Immature natural killer cell (primary cell): ENCODE results near the gene FCRL1. TPM values are rescaled to one million over a fixed set of nuclear protein-coding genes. Genes with fewer than 3 reads are reported as not detected.
A peak's percentile ranks its signal among the peaks of the same experiment; 100 is the strongest.

Source experiments
- DNase-seq, 3 donors: peaks; one replicate each; pipeline ENCODE4 v3.0.0; 2022; ENCODE audit warnings: mixed read lengths in 1 of 3
- H3K27ac Mint-ChIP-seq, 6 donors: one replicate each; pipeline ENCODE4 v1.8.0; 2020; ENCODE audit warnings: mixed read lengths in 6 of 6, mild to moderate bottlenecking in 5 of 6, inconsistent platforms in 4 of 6, moderate library complexity in 3 of 6
- H3K27me3 Mint-ChIP-seq, 3 donors: one replicate each; pipeline ENCODE4 v1.8.0; 2020 to 2021; ENCODE audit warnings: low read depth in 3 of 3, mild to moderate bottlenecking in 3 of 3, mixed read lengths in 3 of 3, moderate library complexity in 3 of 3, inconsistent platforms in 1 of 3
- H3K36me3 Mint-ChIP-seq, 3 donors: one replicate each; pipeline ENCODE4 v1.8.0; 2020; ENCODE audit warnings: mixed read lengths in 3 of 3, inconsistent platforms in 2 of 3, mild to moderate bottlenecking in 2 of 3
- H3K4me1 Mint-ChIP-seq, 2 donors: one replicate each; pipeline ENCODE4 v1.8.0; 2020; ENCODE audit warnings: inconsistent platforms in 2 of 2, mild to moderate bottlenecking in 2 of 2, mixed read lengths in 2 of 2, moderate library complexity in 1 of 2
- H3K4me3 Mint-ChIP-seq, 5 donors: one replicate each; pipeline ENCODE4 v1.8.0; 2020; ENCODE audit warnings: mild to moderate bottlenecking in 5 of 5, mixed read lengths in 5 of 5, inconsistent platforms in 3 of 5, moderate library complexity in 3 of 5
- H3K9me3 Mint-ChIP-seq, 6 donors: one replicate each; pipeline ENCODE4 v1.8.0; 2020; ENCODE audit warnings: mild to moderate bottlenecking in 6 of 6, mixed read lengths in 6 of 6, inconsistent platforms in 4 of 6, moderate library complexity in 3 of 6
- polyA plus RNA-seq, 3 donors: library from polyadenylated mRNA; unstranded; fragments of 300-500 nt; fragmentation: Illumina TruSeq; gene quantifications; one replicate each; pipeline ENCODE4 v1.2.3, GENCODE V29; 2021

The FCRL1 gene, protein sequence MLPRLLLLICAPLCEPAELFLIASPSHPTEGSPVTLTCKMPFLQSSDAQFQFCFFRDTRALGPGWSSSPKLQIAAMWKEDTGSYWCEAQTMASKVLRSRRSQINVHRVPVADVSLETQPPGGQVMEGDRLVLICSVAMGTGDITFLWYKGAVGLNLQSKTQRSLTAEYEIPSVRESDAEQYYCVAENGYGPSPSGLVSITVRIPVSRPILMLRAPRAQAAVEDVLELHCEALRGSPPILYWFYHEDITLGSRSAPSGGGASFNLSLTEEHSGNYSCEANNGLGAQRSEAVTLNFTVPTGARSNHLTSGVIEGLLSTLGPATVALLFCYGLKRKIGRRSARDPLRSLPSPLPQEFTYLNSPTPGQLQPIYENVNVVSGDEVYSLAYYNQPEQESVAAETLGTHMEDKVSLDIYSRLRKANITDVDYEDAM
- polyA plus RNA-seq = under 1 TPM; 0.09 to 0.41 (median 0.39) TPM

GRCh38 chr1:157819896-157820295 lies at the start of gene FCRL1:
FCRL1 (minus strand) TSS chr1:157820120; CDS start chr1:157820037, 83 bp downstream.
- Mint-ChIP-seq H3K27ac (no peak within 1 kb of the TSS), H3K9me3 (peaks cover 0 to 6% (median 0%) of the 10 kb centered on the region in 6 donors), H3K4me1 (no peaks in the 10 kb centered on the region), H3K27me3 (peaks cover 3 to 7% (median 4%) of the 10 kb centered on the region in 3 donors), H3K4me3 (peak within 1 kb of the TSS in 1 of 5 donors; percentile 3), H3K36me3 (peaks cover 0 to 3% (median 0%) of the 10 kb centered on the region in 3 donors)
- peak in 1 of 3 donors; percentile 2 for DNase-seq

DNA sequence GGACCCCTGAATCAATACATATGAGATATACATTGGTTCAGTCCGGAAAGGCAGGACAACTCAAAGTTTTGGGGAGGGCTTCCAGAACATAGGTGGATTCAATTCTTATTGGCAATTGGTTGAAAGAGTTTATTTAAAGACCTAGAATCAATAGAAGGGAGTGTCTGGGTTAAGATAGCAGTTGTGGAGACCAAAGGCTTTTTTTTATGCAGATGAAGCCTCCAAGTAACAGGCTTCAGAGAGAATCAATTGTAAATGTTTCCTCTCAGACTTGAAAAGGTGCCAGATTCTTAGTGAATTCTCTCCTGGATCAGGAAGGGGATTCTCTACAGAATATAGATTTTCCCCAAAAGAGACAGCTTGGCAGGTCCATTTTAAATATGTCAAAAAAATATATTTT lies 48.7 kb upstream of the FCRL1 start:
- no peak for DNase-seq
- no peaks in the 10 kb centered on the region for H3K9me3 Mint-ChIP-seq
- H3K27ac Mint-ChIP-seq = no peak overlapping the region
- no peak overlapping the region for H3K4me3 Mint-ChIP-seq
- H3K36me3 Mint-ChIP-seq = no peaks in the 10 kb centered on the region
- no peaks in the 10 kb centered on the region for H3K4me1 Mint-ChIP-seq
- H3K27me3 Mint-ChIP-seq = peaks cover 0 to 3% (median 0%) of the 10 kb centered on the region in 3 donors

DNA sequence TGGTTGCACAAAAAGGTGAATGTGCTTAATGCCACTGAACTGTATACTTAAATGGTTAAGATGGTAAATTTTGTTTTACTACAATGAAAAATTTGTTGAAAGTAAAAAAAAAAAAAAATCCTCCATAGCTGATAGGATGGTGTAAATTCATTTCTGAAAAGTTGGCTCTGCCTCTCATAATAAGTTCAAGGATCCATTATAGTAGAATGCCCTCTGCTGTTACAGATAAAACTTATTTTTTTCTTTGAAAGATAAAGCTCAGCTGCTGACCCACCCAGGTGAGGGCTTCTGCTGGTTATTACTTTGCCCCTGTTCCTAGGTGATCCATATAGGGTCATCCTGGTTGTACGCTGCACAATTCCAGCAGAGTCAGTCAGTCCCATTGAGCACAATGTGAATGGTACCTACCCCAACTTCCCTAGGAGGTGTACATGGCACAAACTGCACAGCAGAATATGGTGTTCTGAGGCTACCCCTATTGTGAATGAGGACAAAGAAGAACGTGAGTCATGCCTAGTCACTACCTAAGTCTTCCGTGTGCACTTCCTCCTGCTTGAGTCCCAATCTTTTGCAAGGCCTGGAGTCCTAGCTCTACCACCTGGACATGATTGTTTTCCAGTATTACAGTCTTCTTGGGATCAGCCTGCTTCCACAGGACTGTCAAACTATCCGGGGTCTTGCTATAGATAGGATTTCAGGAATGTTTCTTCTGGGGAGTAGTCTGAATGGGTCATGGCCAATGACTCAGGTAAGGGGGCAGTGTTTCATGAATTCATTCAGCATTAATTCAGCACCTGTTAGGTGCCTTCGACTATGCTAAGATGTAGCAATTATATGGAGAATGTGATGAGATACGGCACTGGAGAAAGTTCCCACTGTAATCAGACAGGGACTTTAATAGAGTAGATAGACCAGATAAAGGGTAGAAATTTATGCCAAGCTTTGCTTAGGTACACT lies 42.5 kb upstream of the FCRL1 start:
- Mint-ChIP-seq H3K27me3 (peaks cover 0 to 3% (median 2%) of the 10 kb centered on the region in 3 donors), H3K36me3 (no peaks in the 10 kb centered on the region), H3K4me1 (no peaks in the 10 kb centered on the region), H3K9me3 (no peaks in the 10 kb centered on the region), H3K4me3 (no peak overlapping the region), H3K27ac (peak overlapping the region in 1 of 6 donors; percentile 25)
- no peak for DNase-seq

- Mint-ChIP-seq H3K4me1 (no peaks in the 10 kb centered on the region), H3K27ac (no peak overlapping the region), H3K4me3 (no peak overlapping the region), H3K27me3 (peaks cover 0 to 4% (median 0%) of the 10 kb centered on the region in 3 donors), H3K9me3 (no peaks in the 10 kb centered on the region), H3K36me3 (no peaks in the 10 kb centered on the region)
- DNase-seq = no peak
Observed at GRCh38 chr1:157856538-157856937, 36.6 kb upstream of the FCRL1 start.

- no peak for DNase-seq
- Mint-ChIP-seq H3K27ac (no peak overlapping the region), H3K27me3 (peaks cover 0 to 2% (median 0%) of the 10 kb centered on the region in 3 donors), H3K36me3 (no peaks in the 10 kb centered on the region), H3K9me3 (no peaks in the 10 kb centered on the region), H3K4me1 (no peaks in the 10 kb centered on the region), H3K4me3 (no peak overlapping the region)
Observed at GRCh38 chr1:157852476-157852875, 32.6 kb upstream of the FCRL1 start.

- no peaks in the 10 kb centered on the region for H3K36me3 Mint-ChIP-seq
- DNase-seq = no peak
- no peak overlapping the region for H3K4me3 Mint-ChIP-seq
- no peaks in the 10 kb centered on the region for H3K4me1 Mint-ChIP-seq
- H3K27ac Mint-ChIP-seq = peak overlapping the region in 3 of 6 donors; percentile 28 to 63 (median 29)
- H3K27me3 Mint-ChIP-seq = peaks cover 0 to 2% (median 0%) of the 10 kb centered on the region in 3 donors
- no peaks in the 10 kb centered on the region for H3K9me3 Mint-ChIP-seq
Observed at GRCh38 chr1:157849229-157849875, 29.4 kb upstream of the FCRL1 start.

GRCh38 chr1:157844089-157844830 lies 24.3 kb upstream of the FCRL1 start:
- no peak overlapping the region for H3K4me3 Mint-ChIP-seq
- DNase-seq = no peak
- H3K27me3 Mint-ChIP-seq = peaks cover 0 to 5% (median 2%) of the 10 kb centered on the region in 3 donors
- H3K4me1 Mint-ChIP-seq = no peaks in the 10 kb centered on the region
- H3K27ac Mint-ChIP-seq = no peak overlapping the region
- no peaks in the 10 kb centered on the region for H3K36me3 Mint-ChIP-seq
- H3K9me3 Mint-ChIP-seq = no peaks in the 10 kb centered on the region

GRCh38 chr1:157842939-157843338 lies 23.0 kb upstream of the FCRL1 start:
- H3K9me3 Mint-ChIP-seq = no peaks in the 10 kb centered on the region
- peaks cover 0 to 5% (median 2%) of the 10 kb centered on the region in 3 donors for H3K27me3 Mint-ChIP-seq
- no peak overlapping the region for H3K4me3 Mint-ChIP-seq
- H3K36me3 Mint-ChIP-seq = no peaks in the 10 kb centered on the region
- DNase-seq = no peak
- no peaks in the 10 kb centered on the region for H3K4me1 Mint-ChIP-seq
- no peak overlapping the region for H3K27ac Mint-ChIP-seq

- Mint-ChIP-seq H3K4me3 (no peak within 1 kb of the TSS), H3K36me3 (no peaks in the 10 kb centered on the region), H3K4me1 (no peaks in the 10 kb centered on the region), H3K9me3 (no peaks in the 10 kb centered on the region), H3K27me3 (peaks cover 0 to 5% (median 2%) of the 10 kb centered on the region in 3 donors), H3K27ac (no peak within 1 kb of the TSS)
- no peak for DNase-seq
Observed at GRCh38 chr1:157841708-157842107, 21.8 kb upstream of the FCRL1 start, which contains the start of gene CD5L. CD5L (minus strand) TSS chr1:157841808; CDS start chr1:157841701, 107 bp downstream.

GRCh38 chr1:157838966-157839365 lies 19.0 kb upstream of the FCRL1 start:
- Mint-ChIP-seq H3K4me1 (no peaks in the 10 kb centered on the region), H3K27ac (no peak overlapping the region), H3K4me3 (no peak overlapping the region), H3K27me3 (peaks cover 5% of the 10 kb centered on the region in 3 donors), H3K36me3 (no peaks in the 10 kb centered on the region), H3K9me3 (no peaks in the 10 kb centered on the region)
- no peak for DNase-seq

DNA sequence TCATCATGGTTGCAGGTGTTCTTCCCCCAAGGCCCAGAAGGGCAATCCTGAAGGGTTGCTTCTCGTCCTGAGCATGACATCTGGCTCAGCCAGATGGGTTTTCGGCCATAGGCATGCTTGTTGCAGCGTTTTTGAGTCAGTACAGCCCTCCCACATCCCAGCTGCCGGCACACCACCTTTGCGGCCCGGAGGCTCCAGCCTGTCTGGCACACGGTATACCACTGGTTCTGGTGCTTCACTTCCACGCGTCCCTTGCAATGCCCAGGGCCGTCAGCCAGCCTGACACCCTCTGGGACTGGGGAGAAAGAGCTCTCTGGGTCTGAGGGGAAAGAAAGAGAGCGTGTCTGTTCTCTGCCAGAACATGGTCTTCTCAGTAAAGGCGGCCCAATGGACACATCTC lies 14.5 kb upstream of the FCRL1 start:
- no peaks in the 10 kb centered on the region for H3K9me3 Mint-ChIP-seq
- no peak overlapping the region for H3K27ac Mint-ChIP-seq
- no peak for DNase-seq
- H3K27me3 Mint-ChIP-seq = peaks cover 0 to 8% (median 4%) of the 10 kb centered on the region in 3 donors
- H3K36me3 Mint-ChIP-seq = no peaks in the 10 kb centered on the region
- no peak overlapping the region for H3K4me3 Mint-ChIP-seq
- H3K4me1 Mint-ChIP-seq = no peaks in the 10 kb centered on the region

DNA sequence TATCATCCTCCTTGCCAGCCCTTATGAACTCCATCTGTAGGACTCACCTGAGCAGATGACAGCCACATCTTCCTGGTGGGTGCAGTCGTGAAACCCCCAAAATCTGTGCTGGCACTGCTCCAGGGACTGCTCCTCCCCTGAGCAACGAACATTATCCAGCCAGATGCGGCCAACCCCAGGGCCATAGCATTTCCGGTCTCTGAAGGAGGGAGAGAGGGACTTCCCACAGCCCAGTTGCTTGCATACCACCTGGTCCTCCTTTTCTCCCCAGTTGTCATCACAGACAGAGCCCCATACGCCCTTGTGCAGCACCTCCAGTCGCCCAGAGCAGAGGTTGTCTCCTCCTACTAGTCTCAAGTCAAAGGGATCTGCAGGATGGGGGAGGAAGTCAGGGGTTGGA lies 13.2 kb upstream of the FCRL1 start:
- Mint-ChIP-seq H3K36me3 (no peaks in the 10 kb centered on the region), H3K27ac (no peak overlapping the region), H3K27me3 (peaks cover 0 to 8% (median 4%) of the 10 kb centered on the region in 3 donors)

More for the DNA sequence above, 13.2 kb upstream of the FCRL1 start:
- Mint-ChIP-seq H3K9me3 (no peaks in the 10 kb centered on the region), H3K4me1 (no peaks in the 10 kb centered on the region), H3K4me3 (no peak overlapping the region)
- no peak for DNase-seq
